MM.1S (cell line): ENCODE results near the gene CRTAP.

Experiments
- CTCF ChIP-seq: fragments of 300-600 bp; sonication (generic); IDR thresholded peaks from 2 replicates; pipeline ENCODE4 v1.5.1; 2016; ENCODE audit warnings: antibody characterized with exemption, low read length, mixed read lengths
- EZH2 ChIP-seq: fragments of 300-600 bp; sonication (generic); optimal IDR thresholded peaks from 2 replicates; pipeline ENCODE3; 2017; ENCODE audit warnings: low read depth, mild to moderate bottlenecking, antibody characterized with exemption, low read length, mixed read lengths
- EZH2phosphoT487 ChIP-seq: fragments of 300-600 bp; sonication (generic); IDR thresholded peaks from 2 replicates; pipeline ENCODE4 v1.6.1; 2018; ENCODE audit warnings: antibody characterized with exemption, low read length

GRCh38 chr3:33179132-33179531, 65.3 kb downstream of the CRTAP start:
- TF ChIP-seq CTCF (no peak), EZH2 (no peak), EZH2phosphoT487 (no peak)
